GM21723 (cell line): ENCODE data around the gene EXOC3L4.

ENCODE experiments used
- ATAC-seq: cut with Tn5 transposase; IDR thresholded peaks from one replicate; pipeline ENCODE4 v1.9.1; 2021; ENCODE audit warnings: mild to moderate bottlenecking, moderate library complexity; ENCODE audit not compliant: unreplicated experiment

EXOC3L4 gene

DNA sequence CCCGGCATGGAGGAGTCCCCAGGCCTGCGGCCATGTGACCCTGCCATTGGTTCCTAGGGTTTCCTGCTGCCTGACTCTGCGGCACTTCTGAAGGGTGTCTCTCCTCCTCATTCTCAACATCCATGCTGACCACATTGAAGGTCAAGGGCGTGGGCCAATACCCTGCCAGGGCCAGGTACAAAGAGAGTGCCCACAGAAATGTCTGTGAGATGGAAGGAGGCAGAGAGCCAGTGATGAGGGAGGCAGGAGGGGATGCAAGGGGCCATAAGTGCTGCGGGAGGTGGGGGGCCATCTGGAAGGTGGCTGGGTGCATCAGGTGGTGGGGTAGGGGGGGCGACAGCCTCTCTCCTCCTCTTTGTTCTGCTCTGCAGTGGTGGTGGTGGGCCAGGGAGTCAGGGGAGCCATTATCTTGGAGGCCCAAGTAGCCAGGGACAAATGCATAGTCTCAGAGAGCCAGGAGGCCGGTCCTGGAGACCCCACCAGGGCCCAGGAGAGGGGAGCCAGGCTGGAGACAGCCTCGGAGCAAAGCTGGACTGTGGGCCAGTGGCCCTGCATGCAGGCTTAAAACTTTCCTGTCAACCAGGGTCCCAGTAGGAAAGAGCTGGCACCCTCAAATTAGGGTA, 24.2 kb upstream of the EXOC3L4 start:
- ATAC-seq = no peak

DNA sequence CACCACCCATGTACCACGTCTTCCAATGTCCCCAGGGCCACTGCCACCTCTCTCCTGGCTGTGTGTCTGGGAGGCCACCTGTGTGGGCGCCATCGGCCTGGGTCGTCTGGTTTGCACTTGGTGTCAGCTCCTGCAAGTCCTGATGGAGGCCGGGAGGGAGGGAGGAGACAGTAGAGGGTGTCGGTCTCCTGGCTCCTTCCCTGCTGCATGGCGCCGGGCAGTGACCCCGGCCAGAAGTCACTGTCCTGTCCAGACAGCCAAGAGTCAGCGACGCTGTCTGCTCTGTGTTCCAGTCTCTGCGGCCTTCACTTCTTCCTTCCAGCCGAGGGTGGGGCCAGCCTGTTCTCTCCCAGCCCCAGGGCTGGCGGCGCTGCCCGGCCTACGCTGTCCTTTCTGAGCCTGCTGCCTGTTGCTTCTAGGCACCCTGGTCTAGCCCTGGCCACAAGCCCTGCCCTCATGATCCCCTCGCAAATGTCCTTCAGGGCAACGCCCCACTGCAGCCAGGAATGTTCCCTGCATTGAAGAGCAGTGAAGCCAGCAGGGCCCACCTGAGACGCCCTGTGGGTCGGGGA, 23.5 kb upstream of the EXOC3L4 start:
- no peak for ATAC-seq

DNA sequence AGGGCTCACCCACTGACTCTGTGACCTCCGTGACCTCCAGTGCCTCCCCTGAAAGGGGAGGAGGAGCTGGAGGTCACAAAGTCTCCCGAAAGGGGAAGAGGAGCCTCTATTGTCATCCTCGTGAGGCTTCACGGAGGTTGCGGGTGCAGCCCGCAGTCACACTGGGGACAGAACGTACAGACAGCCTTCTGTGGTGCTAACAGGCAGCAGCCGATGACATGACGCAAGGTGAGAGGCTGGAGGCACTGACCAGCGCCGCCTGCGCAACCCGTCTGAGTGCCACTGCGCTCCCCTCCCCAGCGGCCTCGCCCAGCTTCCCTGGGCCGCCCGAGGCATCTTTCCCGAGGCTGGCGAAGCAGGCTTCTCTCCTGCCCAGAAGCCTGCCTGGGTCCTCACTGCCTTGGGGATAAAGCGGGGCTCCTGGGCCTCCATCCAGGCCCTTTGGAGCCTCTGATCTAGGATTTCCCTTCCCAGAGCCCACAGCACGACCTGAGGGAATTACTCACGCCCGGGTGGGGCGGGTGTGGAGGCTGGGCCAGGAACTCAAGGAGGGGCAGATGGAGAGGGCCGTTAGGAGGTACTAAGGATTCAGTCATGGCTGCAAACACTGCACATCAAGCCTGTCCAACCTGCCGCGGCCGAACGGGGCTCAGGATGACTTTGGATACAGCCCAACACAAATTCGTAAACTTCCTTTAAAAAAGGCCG, 22.8 kb upstream of the EXOC3L4 start:
- ATAC-seq = no peak

DNA sequence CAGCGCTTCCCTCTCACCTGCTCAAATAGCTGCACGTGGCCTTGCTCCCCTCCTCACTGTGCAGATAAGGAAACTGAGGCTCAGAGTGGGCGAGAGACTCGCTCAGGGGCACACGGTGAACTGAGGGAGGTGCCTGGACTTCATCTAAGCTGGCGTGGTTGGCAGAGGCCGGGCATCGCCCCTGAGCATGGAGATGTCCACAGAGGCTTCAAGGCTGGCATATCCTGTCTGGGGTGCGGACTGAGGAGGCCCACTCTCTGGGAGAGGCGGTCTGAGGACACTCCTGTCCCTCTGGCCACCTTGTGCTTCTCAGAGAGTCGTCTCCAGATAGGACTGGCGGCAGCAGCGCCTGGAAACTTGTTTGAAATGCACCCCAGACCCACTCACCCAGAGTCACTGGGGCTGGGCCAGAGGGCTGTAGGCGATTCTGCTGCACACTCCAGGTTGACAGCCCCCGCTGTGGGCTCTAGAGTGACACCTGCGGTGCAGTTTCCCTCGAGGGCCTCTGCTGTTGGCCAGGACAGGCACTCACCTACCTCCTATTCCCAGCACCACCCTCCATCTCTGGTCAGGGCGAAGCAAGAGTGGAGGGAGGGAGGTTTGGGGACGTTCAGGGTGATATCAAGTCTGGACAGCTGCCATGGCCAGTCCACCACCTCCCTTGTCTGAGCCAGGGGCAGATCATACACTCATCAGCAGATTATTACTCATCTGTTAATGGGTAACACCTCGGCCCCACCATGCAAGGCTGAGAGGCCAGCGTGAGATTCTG, 21.7 kb upstream of the EXOC3L4 start:
- ATAC-seq = no peak

DNA sequence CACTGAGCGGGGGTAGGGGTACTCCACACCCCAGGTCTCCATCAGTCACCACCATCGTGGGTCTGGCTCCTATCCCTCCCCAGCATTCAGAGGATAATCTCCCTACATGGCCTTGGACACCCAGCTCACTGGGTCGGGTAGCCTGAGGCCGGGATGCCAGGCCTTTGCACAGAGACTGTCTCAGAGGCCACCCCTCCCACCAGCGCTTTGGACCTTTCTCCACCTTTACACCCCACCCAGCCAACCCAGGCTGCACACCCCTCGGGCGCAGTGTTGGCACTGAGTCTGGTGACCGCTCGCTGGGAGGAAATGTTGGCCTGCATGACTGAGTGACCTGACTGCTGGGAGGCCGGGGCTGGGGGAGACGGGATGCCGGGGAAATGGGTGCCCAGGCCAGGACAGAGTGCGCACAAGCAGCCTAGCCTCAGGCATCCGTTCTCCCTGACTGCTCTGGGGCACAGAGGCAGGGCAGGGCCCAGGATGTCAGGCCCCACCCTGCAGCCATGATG, 21.1 kb upstream of the EXOC3L4 start:
- no peak for ATAC-seq

DNA sequence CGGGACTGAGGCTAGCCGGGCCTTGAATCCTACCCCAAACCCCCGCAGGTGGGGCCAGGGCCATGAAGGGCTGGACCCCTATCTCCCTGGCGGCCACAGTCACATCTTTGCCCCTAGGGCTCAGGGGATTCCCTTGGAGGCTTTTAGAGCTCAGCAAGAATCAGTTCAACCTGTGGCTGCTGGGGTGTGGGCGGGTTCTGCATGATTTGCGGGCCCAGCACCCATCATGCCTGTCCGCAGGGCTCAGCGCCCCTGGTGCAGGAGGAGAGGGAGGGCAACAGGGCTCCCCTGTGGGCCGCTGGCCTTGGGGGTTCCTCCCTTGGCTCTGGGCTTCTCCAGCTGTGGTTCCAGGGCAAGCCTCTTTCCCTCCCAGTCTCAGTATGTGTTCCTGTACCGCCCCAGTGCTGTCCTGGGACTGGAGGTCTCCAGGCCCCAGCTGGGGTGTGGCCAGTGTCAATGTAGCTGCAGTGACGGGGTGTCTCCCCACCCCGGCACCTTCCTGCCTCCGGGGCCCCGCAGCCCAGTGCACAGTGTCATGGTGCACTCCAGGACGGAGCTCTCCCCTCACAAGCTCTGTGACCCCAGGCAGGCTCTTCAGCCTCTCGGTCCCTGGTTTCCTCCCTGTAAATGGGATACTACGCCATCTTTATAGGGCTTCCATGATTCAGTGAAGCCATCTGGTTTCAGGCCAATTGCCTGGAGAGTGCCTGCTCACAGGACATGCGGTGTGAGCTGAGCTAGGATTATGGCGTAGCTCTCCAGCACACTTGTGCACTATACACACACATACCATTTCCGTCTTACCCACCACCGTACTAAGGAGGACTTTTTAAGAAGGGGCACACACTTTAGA, 20.4 kb upstream of the EXOC3L4 start:
- ATAC-seq = no peak

DNA sequence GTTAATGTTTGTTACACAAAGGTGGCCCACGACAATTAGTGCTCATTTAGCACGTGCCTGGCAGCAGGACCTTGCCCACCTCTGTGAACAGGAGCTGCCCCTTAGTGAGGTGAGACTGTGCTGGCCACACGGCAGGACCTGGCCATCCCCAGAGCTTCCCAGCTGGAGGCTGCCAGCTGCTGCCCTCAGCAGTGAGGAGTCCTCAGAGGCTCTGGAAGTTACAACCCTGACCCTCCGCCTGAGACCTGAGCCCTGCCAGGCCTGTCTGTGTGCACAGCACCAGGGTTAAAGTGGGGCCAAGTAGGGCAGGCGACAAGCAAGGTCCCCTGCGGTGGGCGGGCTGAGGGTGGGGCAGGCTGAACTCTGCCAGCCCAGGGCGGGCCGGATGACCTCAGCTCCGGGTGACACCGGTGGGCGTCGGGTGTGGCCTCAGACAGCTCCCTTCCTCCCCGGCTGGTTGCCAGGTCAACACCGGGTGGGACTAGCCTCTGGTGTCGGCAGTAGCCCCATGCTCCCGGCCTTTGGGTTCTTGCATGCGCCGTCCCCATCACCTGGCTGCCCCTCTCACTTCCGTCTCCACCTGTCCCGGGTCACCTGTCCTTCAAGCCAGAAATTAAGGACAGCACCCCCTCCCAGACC, 19.7 kb upstream of the EXOC3L4 start:
- no peak for ATAC-seq

DNA sequence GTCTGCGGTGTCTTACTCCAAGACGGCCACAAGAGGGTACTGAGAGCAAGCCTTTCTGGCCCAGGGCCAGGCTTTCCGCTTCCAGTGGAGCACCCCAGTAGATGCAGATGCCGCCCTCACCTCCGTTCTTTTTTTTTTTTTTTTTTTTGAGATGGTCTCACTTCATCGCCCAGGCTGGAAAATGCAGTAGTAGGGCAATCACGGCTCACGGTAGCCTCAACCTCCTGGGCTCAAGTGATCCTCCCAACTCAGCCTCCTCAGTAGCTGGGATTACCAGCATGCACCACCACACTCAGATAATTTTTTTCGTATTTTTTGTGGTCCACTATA, 16.1 kb upstream of the EXOC3L4 start:
- ATAC-seq = peak; percentile 53

DNA sequence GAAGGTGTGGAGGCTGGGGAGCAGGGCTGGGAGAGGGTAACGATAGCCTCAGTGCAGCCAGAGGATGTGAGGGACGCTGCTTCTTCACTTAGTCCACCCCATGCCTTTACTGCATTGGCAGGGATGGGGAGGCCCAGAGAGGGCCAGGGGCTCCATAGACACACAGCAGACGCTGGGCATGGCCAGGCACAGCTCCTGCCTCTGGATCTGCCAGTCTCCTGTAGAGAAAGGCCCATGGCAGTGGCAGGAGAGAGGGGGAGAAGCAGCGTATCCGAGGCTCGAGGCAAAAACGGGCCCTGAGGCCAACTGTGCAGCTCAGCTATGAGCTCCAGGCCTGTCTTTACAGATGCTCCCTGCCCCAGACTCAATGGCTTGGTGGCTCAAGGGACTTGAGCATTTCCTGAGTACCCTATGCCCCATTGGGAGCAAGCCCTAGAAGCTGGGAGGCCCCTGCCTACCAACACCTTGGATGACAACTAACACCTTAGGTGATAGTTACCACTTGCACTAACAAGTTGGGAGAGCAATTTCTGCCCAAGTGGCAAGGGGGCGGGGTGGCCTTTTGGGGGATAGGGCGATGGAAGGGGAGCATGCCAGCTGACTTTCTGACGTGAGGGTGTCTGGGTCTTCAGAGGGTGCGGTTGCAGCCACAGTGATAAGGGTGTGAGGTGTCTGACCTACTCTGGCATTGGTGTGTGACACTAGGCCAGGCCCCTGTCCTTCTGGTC, 15.5 kb upstream of the EXOC3L4 start:
- ATAC-seq = no peak

DNA sequence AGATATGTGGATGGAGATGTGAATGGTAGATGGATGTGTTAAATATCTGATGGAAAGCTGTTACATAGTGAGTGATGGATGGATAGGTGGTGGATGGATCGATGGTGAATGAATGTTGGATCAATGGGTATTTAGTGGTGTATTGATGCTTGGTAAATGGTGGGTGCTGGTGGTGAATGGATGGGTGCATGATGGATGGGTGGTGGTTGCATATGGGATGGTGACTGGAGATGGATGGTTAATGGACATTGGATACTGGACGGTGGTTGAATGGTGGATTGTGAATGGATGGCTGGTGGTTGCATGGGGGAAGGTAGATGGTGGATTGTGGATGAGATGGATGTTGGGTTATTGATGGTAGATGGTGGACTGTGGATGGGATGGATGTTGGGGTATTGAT, 12.6 kb upstream of the EXOC3L4 start:
- no peak for ATAC-seq

DNA sequence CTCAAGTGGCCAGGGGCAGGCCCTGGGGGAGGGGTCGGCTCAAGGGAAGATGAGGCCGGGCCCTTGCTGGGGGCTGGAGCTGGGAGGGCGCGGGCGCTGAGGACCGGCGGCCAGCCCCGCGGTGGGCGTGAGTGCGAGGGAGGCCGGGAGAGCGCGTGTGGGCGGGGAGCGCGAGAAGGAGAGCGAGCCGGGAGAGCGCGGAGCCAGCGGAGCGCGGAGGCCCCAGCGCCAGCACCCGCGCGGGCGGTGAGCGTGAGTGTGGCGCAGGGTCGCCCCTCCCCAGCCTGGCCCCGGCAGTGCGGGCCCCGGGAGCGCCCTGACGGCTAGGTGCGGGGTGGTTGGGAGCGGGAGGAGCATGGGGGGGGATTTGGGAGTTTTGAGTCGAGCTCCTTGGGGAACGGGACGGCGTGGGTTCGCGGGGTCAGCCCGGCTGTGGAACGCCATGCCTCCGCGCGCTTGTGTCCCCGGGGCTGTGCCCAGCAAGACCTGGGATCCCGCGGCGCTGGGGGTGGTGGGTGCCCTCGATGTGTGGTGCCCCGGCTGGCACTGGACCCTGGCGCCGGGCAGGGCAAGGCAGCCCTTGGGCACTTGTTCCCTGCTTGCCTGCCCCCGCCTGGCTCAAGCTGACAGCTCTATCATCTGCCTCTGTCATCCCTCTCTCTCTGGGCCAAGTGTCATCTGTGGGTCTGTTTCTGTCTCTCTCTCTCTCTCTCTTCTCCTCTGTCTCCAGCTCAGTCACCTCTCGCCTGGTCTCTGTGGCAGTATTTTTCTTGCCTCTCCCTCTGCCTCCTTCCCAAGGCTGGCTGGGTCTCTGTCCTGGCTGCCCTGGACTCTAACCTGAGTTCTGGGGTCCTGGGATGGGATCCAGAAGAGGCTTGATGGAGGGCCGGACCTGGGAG, 10.3 kb upstream of the EXOC3L4 start, which contains the start of gene LBHD2:
Gene LBHD2, plus strand, starts transcription at position 190 of the 899 bp plus-strand sequence. CDS start 1,803 bp downstream, outside the sequence.
- ATAC-seq = no peak

DNA sequence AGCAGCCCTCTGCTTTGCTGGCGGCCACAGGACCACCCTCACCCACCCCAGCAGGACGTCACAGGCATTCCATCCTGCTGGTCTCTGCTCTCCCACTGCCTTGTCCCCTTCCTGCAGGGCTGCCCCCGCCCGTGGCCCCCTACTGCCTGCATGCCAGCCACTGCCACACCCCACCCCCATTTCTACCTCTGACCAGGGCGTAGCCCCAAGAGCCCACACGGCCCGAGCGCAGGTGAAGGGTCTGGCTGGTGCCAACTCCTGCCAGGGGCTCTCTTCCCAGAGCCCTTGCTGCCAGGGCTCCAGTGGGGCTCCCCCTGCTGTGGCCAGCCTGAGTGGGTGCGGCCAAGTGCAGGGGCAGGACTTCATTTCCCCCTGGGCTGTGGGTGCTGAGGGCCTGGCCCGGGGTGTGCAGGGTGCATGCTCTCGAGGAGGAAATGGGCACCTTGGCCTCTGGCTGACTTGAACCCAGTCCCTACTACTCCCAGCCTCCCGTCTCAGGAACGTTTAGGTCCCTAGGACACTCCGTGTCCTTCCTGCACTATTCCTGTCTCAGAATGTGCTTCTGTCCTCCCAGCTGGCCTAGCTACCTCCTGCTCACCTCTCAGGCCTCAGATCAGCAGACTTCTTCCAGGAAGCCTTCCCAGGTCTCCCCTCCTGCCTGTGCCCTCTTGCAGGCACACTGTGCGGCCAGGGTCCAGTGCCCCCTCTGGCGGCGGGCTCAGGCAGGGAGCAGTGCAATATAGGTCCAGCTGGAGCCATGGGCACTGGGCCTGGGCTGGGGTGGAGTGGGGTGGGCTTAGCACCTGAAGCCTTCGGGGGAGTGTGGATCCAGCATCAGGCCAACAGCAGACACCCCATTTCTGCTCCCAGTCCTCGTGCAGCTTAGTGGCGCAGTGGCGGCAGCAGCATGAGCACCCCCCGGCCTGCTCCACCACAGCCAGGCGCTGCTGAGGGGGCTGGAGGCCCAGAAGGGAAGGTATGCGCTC, 9.1 kb upstream of the EXOC3L4 start:
- no peak for ATAC-seq

DNA sequence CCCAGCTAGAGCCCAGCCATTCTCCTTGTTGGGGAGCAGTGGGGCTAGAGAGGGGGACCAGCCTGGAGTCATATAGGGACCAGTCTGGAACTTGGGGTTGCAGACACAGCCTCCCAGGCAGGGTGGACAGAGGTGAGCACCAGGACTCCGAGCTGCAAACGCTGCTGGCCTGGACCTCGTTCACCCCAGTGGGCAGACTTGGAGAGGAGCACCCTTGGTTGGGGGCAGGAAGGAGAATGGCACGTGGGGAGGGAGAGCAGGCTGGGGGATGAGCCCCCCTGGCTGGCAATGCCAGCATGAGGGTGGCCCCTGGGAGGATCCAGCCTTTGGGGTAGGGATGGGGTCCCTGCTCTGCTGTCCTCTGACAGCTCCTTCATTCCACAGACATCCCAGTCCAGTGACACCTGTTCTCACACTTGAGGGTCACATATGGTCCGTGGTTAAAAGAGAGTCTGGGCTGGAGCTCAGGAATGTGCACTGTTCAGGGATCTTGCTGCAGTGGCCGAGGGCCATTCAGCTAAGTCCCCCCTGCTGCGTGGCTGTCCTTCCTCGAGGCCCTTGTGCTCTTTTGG, 7.7 kb upstream of the EXOC3L4 start:
- no peak for ATAC-seq

DNA sequence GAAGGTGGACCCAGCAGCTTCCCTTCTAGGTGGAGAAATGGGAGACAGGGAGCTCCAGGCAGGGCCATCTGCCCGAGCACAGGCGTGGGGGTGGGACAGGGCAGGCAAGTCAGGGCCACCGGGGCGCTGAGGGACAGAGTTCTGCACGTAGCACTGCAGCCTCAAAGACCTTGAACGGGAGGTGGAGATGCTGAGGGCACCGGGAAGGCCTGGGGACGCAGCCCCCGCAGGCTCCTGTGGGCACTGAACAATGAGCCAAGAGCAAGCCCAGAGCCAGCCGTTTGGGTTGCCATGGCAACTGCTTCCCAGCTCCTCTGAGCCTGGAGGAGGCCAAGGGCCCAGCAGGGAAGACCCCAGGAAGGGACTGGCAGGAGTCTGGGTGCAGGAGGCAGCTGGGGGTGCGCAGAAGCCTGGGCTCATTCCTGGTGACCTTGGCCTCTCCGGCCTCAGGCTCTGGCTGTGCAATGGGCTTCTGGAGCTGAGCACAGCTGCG, 7.1 kb upstream of the EXOC3L4 start:
- ATAC-seq = no peak

DNA sequence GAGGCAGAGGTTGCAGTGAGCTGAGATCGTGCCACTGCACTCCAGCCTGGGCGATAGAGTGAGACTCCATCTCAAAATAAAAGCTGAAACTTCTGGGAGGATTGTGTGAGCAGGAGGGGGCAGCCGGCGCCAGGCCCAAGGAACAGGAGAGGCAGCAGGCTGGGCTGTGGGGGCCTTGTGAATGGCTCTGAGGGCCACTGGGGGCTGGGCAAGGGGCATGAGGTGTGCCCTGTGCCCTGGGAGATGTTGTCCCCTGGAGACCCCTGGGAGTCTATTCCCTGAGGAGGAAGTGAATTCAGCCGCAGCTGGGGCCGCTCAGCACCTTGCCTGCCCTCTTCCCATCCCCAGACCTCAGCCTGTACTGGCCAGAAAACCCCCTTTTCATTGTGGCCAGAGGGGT, 5.6 kb upstream of the EXOC3L4 start:
- ATAC-seq = no peak

DNA sequence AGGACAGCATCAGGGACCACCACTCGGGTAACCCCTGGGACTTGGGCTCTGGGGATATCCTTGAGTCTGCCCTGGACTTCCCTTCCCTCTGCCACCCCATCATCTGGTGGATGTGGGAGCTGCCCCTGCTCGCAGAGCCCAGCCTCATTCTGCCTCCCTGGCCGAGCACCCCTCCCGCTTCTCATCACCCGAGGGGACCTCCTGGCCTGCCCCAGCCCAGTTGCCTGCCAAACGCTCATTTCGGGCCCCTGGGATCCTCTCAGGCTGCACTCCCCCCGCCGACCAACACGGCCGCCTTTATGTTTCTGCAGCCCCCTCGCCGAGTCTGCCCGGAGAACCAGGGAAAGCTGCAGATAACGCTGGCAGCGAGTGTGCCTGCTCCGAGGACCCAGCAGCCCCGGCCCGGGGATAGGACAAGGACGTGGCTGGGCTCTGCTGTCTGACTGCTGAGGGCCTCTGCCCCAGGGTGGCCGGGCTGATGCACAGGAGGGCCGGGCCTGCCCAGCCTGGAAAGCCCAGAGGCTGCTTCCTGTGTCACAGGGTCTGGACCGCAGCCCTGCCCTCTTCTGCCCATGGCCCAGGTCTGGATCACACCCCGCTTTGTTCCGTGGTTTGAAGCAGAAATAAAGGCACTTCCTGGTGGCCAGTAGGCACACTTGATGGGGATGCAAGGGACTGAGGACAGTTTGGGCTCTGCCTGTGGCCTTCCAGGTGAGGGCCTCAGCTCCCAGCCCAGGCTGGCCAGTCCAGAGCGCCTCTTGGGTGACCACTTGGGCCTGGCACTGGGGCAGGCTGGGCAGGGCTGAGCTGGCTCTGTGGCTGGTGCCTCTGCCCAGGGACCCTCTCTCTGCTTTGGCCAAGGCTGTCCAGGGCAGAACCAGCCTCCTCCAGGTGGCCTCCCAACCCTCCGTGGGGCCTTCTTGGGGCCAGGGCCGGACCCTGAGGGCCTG, 4.9 kb upstream of the EXOC3L4 start:
- ATAC-seq = no peak
